Endothelial cell of umbilical vein (primary cell): ENCODE results near the gene SGSM1.

Source experiments
- CTCF ChIP-seq, 2 donors: IDR thresholded peaks; 1 replicate in 1 of 2; 2 replicates in 1 of 2; pipeline ENCODE4 v1.5.1; 2011; ENCODE audit warnings: low read length in 2 of 2, mild to moderate bottlenecking in 2 of 2, moderate library complexity in 2 of 2, control low read depth in 1 of 2, inconsistent platforms in 1 of 2, low read depth in 1 of 2; ENCODE audit not compliant: insufficient read depth in 1 of 2; ENCODE audit errors: extremely low read depth in 1 of 2
- EZH2 ChIP-seq: IDR thresholded peaks from 2 replicates; pipeline ENCODE4 v1.6.1; 2012; ENCODE audit warnings: borderline replicate concordance, low read depth, mild to moderate bottlenecking, moderate library complexity, low read length, inconsistent platforms; ENCODE audit not compliant: severe bottlenecking
- FOS ChIP-seq: IDR thresholded peaks from 2 replicates; pipeline ENCODE4 v1.6.1; 2011; ENCODE audit warnings: mild to moderate bottlenecking, low read length, moderate library complexity, borderline replicate concordance; ENCODE audit not compliant: insufficient read depth
- JUN ChIP-seq: IDR thresholded peaks from 2 replicates; pipeline ENCODE4 v1.6.1; 2011; ENCODE audit warnings: borderline replicate concordance, low read depth; ENCODE audit not compliant: insufficient read length, insufficient read depth
- MAX ChIP-seq: IDR thresholded peaks from 2 replicates; pipeline ENCODE4 v1.6.1; 2011; ENCODE audit not compliant: insufficient read depth, insufficient read length
- POLR2A ChIP-seq: IDR thresholded peaks from 2 replicates; pipeline ENCODE4 v1.6.1; 2012; ENCODE audit warnings: low read depth, mild to moderate bottlenecking, control low read depth, low read length
- POLR2AphosphoS5 ChIP-seq: IDR thresholded peaks from 2 replicates; pipeline ENCODE4 v1.6.1; 2012; ENCODE audit warnings: low read depth, mild to moderate bottlenecking, control low read depth, low read length, moderate library complexity; ENCODE audit not compliant: insufficient read depth

- TF ChIP-seq EZH2 = no peak
- TF ChIP-seq CTCF (IDR thresholded peaks at IDR 0.05; ENCODE audit: extremely low read depth in 1 of 2, insufficient read depth in 1 of 2, low read depth in 1 of 2, low read length in 2 of 2) = no peak
- TF ChIP-seq JUN = no peak
- TF ChIP-seq POLR2A = no peak
- no peak for TF ChIP-seq MAX
- TF ChIP-seq FOS = no peak
- no peak for TF ChIP-seq POLR2AphosphoS5
These were observed 169.9 kb downstream of the SGSM1 start for GRCh38 chr22:24975813-24976341.
